Progenitor cell of endocrine pancreas (in vitro differentiated cells): Measurements from ENCODE around the gene S100A7A. TPM values are rescaled to one million over a fixed set of nuclear protein-coding genes. Genes with fewer than 3 reads are reported as not detected.

Experiments
- DNase-seq: peaks from one replicate; pipeline ENCODE4 v3.0.0; 2021; ENCODE audit warnings: low spot score; ENCODE audit not compliant: unreplicated experiment
- H3K27ac Mint-ChIP-seq: 2 replicates; pipeline ENCODE4 v1.8.0; 2021; ENCODE audit warnings: mild to moderate bottlenecking, moderate library complexity, mixed read lengths
- H3K27me3 Mint-ChIP-seq: 2 replicates; pipeline ENCODE4 v1.8.0; 2021; ENCODE audit warnings: mixed read lengths
- H3K36me3 Mint-ChIP-seq: 2 replicates; pipeline ENCODE4 v1.8.0; 2022; ENCODE audit warnings: mixed read lengths; ENCODE audit not compliant: insufficient read depth
- H3K4me1 Mint-ChIP-seq: 2 replicates; pipeline ENCODE4 v1.8.0; 2021; ENCODE audit warnings: low read depth, mixed read lengths
- H3K4me3 Mint-ChIP-seq: 2 replicates; pipeline ENCODE4 v1.8.0; 2021; ENCODE audit warnings: low read depth, mild to moderate bottlenecking, moderate library complexity, mixed read lengths
- H3K9me3 Mint-ChIP-seq: 2 replicates; pipeline ENCODE4 v1.8.0; 2021; ENCODE audit warnings: low read depth, mixed read lengths
- total RNA-seq: library from RNA; stranded (reverse); gene quantifications from 2 replicates; pipeline ENCODE4 v1.2.1, GENCODE V29; 2021
- TF ChIP-seq, protein P1 (sequence below): fragments of 200-600 bp; sonication (generic); IDR thresholded peaks from one replicate; pipeline ENCODE4 v1.5.0; 2021; ENCODE audit warnings: antibody characterized with exemption, mild to moderate bottlenecking; ENCODE audit not compliant: unreplicated experiment

Gene S100A7A
- total RNA-seq, 1 donor from 2014 or later = not detected

DNA sequence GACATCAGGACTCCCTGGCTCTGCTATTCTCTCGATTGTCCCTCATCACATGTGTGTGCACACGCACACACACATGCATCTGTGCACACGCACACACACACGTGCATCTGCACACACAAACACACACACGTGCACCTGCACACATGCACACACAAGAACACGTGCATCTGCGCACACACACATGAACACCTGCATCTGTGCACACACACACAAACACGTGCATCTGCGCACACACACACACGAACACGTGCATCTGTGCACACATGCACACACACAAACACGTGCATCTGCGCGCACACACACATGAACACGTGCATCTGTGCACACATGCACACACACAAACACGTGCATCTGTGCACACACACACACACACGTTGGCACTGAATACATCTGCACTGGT, 14.7 kb downstream of the S100A7A start:
- Mint-ChIP-seq H3K4me1 (no peaks in the 10 kb centered on the region), H3K27me3 (peaks cover 15% of the 10 kb centered on the region), H3K27ac (no peak overlapping the region), H3K9me3 (no peaks in the 10 kb centered on the region), H3K4me3 (no peak overlapping the region), H3K36me3 (no peaks in the 10 kb centered on the region)
- TF ChIP-seq, protein P1, sequence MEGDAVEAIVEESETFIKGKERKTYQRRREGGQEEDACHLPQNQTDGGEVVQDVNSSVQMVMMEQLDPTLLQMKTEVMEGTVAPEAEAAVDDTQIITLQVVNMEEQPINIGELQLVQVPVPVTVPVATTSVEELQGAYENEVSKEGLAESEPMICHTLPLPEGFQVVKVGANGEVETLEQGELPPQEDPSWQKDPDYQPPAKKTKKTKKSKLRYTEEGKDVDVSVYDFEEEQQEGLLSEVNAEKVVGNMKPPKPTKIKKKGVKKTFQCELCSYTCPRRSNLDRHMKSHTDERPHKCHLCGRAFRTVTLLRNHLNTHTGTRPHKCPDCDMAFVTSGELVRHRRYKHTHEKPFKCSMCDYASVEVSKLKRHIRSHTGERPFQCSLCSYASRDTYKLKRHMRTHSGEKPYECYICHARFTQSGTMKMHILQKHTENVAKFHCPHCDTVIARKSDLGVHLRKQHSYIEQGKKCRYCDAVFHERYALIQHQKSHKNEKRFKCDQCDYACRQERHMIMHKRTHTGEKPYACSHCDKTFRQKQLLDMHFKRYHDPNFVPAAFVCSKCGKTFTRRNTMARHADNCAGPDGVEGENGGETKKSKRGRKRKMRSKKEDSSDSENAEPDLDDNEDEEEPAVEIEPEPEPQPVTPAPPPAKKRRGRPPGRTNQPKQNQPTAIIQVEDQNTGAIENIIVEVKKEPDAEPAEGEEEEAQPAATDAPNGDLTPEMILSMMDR = no peak
- DNase-seq = no peak

DNA sequence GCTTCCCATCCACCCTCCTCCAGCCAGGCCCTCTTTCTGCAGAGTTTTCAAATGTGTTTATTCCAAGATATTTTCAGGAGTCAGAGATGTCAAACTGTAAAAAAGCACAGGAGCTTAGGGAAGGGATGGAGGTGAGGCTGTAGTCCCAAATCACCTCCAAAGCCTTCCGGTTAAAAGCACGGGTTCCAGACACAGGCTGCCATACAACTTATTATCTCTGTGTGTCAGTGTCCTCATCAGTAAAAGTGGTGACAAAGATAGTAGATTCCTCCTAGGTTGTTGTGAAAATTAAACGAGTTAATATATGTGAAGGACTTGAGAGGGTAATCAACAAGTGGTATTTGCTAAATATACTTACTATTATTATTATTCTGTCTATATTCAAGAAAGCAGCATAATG, 15.1 kb downstream of the S100A7A start:
- no peak for DNase-seq
- H3K9me3 Mint-ChIP-seq = no peaks in the 10 kb centered on the region
- no peaks in the 10 kb centered on the region for H3K36me3 Mint-ChIP-seq
- TF ChIP-seq, protein P1 = no peak
- H3K4me1 Mint-ChIP-seq = no peaks in the 10 kb centered on the region
- H3K27ac Mint-ChIP-seq = no peak overlapping the region
- no peak overlapping the region for H3K4me3 Mint-ChIP-seq
- H3K27me3 Mint-ChIP-seq = peaks cover 18% of the 10 kb centered on the region

DNA sequence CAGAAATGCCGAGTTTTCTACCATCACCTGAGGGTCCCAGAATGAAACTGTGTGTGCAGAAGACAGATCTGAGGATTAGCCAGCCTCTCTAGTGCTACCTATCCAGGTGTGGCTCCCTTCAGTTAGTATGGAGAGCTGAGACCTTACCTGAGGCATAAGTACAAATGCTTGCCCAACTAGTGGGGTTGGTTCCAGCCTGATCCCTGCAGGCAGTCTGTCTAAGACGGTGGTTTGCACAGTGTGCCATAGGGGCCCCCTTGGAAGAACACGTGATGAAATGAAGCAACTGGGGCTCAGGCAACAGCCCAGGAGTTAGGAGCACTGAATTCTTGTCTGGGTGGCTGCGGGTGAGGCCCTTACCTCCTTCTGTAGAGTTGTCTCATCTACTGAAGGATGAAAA, 15.6 kb downstream of the S100A7A start:
- Mint-ChIP-seq H3K9me3 (no peaks in the 10 kb centered on the region), H3K27me3 (peaks cover 21% of the 10 kb centered on the region), H3K27ac (no peak overlapping the region), H3K4me3 (no peak overlapping the region), H3K36me3 (no peaks in the 10 kb centered on the region), H3K4me1 (no peaks in the 10 kb centered on the region)
- no peak for DNase-seq
- TF ChIP-seq, protein P1 = no peak

DNA sequence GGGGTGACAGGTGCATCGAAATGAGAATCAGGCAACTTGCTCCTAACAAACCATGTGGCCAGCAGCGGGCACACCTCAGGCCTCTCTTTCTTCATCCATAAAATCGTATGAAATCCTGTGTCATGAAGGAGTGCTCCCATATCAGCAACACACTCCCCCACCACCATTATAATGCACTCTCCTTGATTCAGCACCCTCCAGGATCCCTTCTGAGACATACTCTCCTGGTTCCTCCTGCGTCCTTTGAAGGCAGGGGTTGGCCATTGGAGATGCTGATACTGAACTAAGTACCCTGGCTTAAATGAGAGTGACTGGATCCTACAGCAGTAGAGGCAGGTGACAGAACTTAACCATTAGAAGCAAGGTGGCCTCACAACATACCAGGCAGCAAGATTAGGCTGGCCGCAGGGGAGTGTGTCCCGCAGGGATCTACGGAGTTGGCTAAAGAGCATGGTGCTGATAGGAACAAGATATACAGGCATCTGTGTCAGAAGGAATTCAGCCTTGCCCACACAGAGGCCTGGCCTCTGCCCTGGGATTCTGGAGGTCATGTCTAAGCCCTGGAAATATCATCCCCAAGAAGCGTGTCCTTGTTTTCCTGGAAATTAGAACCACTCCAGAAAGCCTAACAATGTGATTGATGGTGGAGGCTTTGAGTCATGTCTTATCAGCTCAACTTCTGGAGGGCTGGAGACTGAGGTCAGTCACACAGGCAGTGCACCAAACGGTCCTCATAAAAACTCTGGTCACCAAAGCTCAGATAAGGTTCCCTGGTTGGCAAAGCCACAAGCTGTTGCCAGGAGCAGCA, 16.8 kb downstream of the S100A7A start:
- TF ChIP-seq, protein P1 = no peak
- H3K4me1 Mint-ChIP-seq = no peaks in the 10 kb centered on the region
- DNase-seq = no peak
- H3K9me3 Mint-ChIP-seq = no peaks in the 10 kb centered on the region
- H3K27me3 Mint-ChIP-seq = peaks cover 24% of the 10 kb centered on the region
- no peak overlapping the region for H3K27ac Mint-ChIP-seq
- H3K4me3 Mint-ChIP-seq = no peak overlapping the region
- H3K36me3 Mint-ChIP-seq = no peaks in the 10 kb centered on the region

DNA sequence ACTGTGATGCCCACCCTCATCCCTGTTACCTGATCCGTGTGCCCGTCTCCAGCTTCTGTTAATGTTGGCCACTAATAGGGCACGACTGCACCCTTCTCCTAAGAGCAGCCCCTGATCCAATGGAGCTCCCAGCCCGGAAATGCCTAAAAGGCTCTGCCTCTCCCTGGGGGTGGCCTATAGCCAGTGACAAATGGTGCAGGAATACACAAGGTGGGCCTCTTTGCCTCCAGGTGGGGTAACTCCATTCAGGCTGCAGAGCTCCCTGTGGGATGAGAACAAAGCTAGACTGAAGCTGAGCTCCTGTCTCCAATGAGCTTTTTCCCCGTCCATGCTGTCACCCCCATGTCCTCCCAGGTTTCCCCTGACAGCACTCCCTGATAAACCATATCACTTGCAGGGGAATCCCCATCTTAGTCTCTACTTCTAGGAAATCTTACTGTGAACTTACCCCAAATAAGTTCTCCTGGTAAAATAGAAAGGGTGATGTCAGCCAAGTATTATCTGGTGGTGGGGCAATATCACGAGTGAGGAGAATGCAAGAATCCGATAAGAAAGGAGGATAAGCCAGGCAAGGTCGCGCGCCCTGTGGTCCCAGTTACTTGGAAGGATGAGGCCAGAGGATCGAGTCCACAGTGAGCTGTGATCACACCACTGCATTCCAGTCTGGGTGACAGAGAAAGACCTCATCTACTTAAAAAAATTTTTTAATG, 18.6 kb downstream of the S100A7A start:
- no peaks in the 10 kb centered on the region for H3K36me3 Mint-ChIP-seq
- TF ChIP-seq, protein P1 = no peak
- peaks cover 23% of the 10 kb centered on the region for H3K27me3 Mint-ChIP-seq
- DNase-seq = no peak
- no peaks in the 10 kb centered on the region for H3K9me3 Mint-ChIP-seq
- no peaks in the 10 kb centered on the region for H3K4me1 Mint-ChIP-seq
- H3K27ac Mint-ChIP-seq = no peak overlapping the region
- H3K4me3 Mint-ChIP-seq = no peak overlapping the region
